Parathyroid adenoma (tissue), 2 donors: ENCODE results near the gene TMEM54.

Experiments
- H2AFZ ChIP-seq: fragments of 300-600 bp; sonication (generic); one replicate; pipeline ENCODE4 v1.7.0; 2017; ENCODE audit warnings: antibody characterized with exemption, mild to moderate bottlenecking
- H3K27ac ChIP-seq: fragments of 300-600 bp; sonication (generic); one replicate; pipeline ENCODE4 v1.7.0; 2017
- H3K27me3 ChIP-seq: fragments of 300-600 bp; sonication (generic); one replicate; pipeline ENCODE4 v1.7.0; 2017; ENCODE audit warnings: low read length; ENCODE audit not compliant: control insufficient read depth, insufficient read depth
- H3K36me3 ChIP-seq: fragments of 300-600 bp; sonication (generic); one replicate; pipeline ENCODE4 v1.7.0; 2017; ENCODE audit warnings: low read length; ENCODE audit not compliant: control insufficient read depth, insufficient read depth
- H3K4me1 ChIP-seq: fragments of 300-600 bp; sonication (generic); one replicate; pipeline ENCODE4 v1.7.0; 2017; ENCODE audit warnings: control low read depth
- H3K4me2 ChIP-seq: fragments of 300-600 bp; sonication (generic); one replicate; pipeline ENCODE4 v1.7.0; 2017; ENCODE audit warnings: low read length
- H3K4me3 ChIP-seq: fragments of 300-600 bp; sonication (generic); one replicate; pipeline ENCODE4 v1.7.0; 2017; ENCODE audit warnings: low read depth, low read length
- H3K79me2 ChIP-seq: fragments of 300-600 bp; sonication (generic); one replicate; pipeline ENCODE4 v1.7.0; 2017; ENCODE audit warnings: control low read depth
- H3K9ac ChIP-seq: fragments of 300-600 bp; sonication (generic); one replicate; pipeline ENCODE4 v1.7.0; 2017; ENCODE audit warnings: mild to moderate bottlenecking
- H3K9me3 ChIP-seq: fragments of 300-600 bp; sonication (generic); one replicate; pipeline ENCODE4 v1.7.0; 2017; ENCODE audit warnings: low read length; ENCODE audit not compliant: control insufficient read depth
- CTCF ChIP-seq: fragments of 300-600 bp; sonication (generic); IDR thresholded peaks from one replicate; pipeline ENCODE4 v1.7.0; 2017; ENCODE audit warnings: antibody characterized with exemption, mild to moderate bottlenecking
- donor health status: primary hyperparathyroidism.

TMEM54 gene

GRCh38 chr1:32861904-32862695 lies 39.1 kb downstream of the TMEM54 start:
- no peaks in the 10 kb centered on the region for H3K79me2 ChIP-seq
- no peak overlapping the region for H2AFZ ChIP-seq
- TF ChIP-seq CTCF: no peak
- no peak overlapping the region for H3K4me2 ChIP-seq
- no peak overlapping the region for H3K27ac ChIP-seq
- H3K4me3 ChIP-seq: no peak overlapping the region
- no peaks in the 10 kb centered on the region for H3K36me3 ChIP-seq
- H3K9ac ChIP-seq: no peak overlapping the region
- H3K27me3 ChIP-seq: no peaks in the 10 kb centered on the region
- no peaks in the 10 kb centered on the region for H3K9me3 ChIP-seq
- H3K4me1 ChIP-seq: peaks cover 5% of the 10 kb centered on the region

- no peak for TF ChIP-seq CTCF
- Histone ChIP-seq H3K4me2 (no peak overlapping the region), H3K36me3 (no peaks in the 10 kb centered on the region), H3K27ac (no peak overlapping the region), H3K4me1 (peaks cover 5% of the 10 kb centered on the region), H3K27me3 (no peaks in the 10 kb centered on the region), H3K9ac (no peak overlapping the region), H3K9me3 (no peaks in the 10 kb centered on the region), H3K79me2 (no peaks in the 10 kb centered on the region), H2AFZ (no peak overlapping the region), H3K4me3 (no peak overlapping the region)
Measured at GRCh38 chr1:32860566-32860965, 40.6 kb downstream of the TMEM54 start.

GRCh38 chr1:32859915-32860314 lies 41.3 kb downstream of the TMEM54 start:
- H3K27ac ChIP-seq: no peak overlapping the region
- H3K79me2 ChIP-seq: no peaks in the 10 kb centered on the region
- no peaks in the 10 kb centered on the region for H3K36me3 ChIP-seq
- H3K4me2 ChIP-seq: no peak overlapping the region
- peaks cover 5% of the 10 kb centered on the region for H3K4me1 ChIP-seq
- H3K9ac ChIP-seq: no peak overlapping the region
- no peaks in the 10 kb centered on the region for H3K9me3 ChIP-seq
- no peak overlapping the region for H2AFZ ChIP-seq
- no peak overlapping the region for H3K4me3 ChIP-seq
- no peaks in the 10 kb centered on the region for H3K27me3 ChIP-seq
- no peak for TF ChIP-seq CTCF

- Histone ChIP-seq H3K9ac (no peak overlapping the region), H3K27ac (no peak overlapping the region), H3K9me3 (no peaks in the 10 kb centered on the region), H2AFZ (no peak overlapping the region), H3K36me3 (no peaks in the 10 kb centered on the region), H3K27me3 (no peaks in the 10 kb centered on the region), H3K79me2 (no peaks in the 10 kb centered on the region), H3K4me2 (no peak overlapping the region), H3K4me3 (no peak overlapping the region), H3K4me1 (peaks cover 4% of the 10 kb centered on the region)
- no peak for TF ChIP-seq CTCF
Measured at GRCh38 chr1:32858791-32859190, 42.4 kb downstream of the TMEM54 start.

GRCh38 chr1:32858136-32858535 lies 43.1 kb downstream of the TMEM54 start:
- H3K36me3 ChIP-seq: no peaks in the 10 kb centered on the region
- no peak overlapping the region for H3K27ac ChIP-seq
- no peak overlapping the region for H2AFZ ChIP-seq
- no peak for TF ChIP-seq CTCF
- H3K4me2 ChIP-seq: no peak overlapping the region
- no peaks in the 10 kb centered on the region for H3K27me3 ChIP-seq
- H3K9ac ChIP-seq: no peak overlapping the region
- H3K9me3 ChIP-seq: no peaks in the 10 kb centered on the region
- no peaks in the 10 kb centered on the region for H3K4me1 ChIP-seq
- H3K79me2 ChIP-seq: no peaks in the 10 kb centered on the region
- no peak overlapping the region for H3K4me3 ChIP-seq
